ENCODE data around the gene CHST11.

Gene CHST11

GRCh38 chr12:104751120-104751519 is 294.4 kb downstream of the CHST11 start:
- DNase-seq (ENCODE audit: low read depth), result no peak
- TF ChIP-seq CTCF (IDR thresholded peaks at IDR 0.05; ENCODE audit: control insufficient read depth, extremely low read depth, insufficient read depth), result no peak
- H3K4me3 ChIP-seq (ENCODE audit: low read depth, low read length), result no peak overlapping the region

- no peak for DNase-seq (ENCODE audit: low read depth)
- no peak for TF ChIP-seq CTCF (IDR thresholded peaks at IDR 0.05; ENCODE audit: control insufficient read depth, extremely low read depth, insufficient read depth)
- H3K4me3 ChIP-seq (ENCODE audit: low read depth, low read length), result no peak overlapping the region
Observed at GRCh38 chr12:104751594-104751993, 294.8 kb downstream of the CHST11 start.

- H3K4me3 ChIP-seq (ENCODE audit: low read depth, low read length), result no peak overlapping the region
- no peak for DNase-seq (ENCODE audit: low read depth)
- no peak for TF ChIP-seq CTCF (IDR thresholded peaks at IDR 0.05; ENCODE audit: control insufficient read depth, extremely low read depth, insufficient read depth)
Observed at GRCh38 chr12:104752016-104752415, 295.3 kb downstream of the CHST11 start.

GRCh38 chr12:104752881-104753280 is 296.1 kb downstream of the CHST11 start:
- TF ChIP-seq CTCF (IDR thresholded peaks at IDR 0.05; ENCODE audit: control insufficient read depth, extremely low read depth, insufficient read depth), result no peak
- DNase-seq (ENCODE audit: low read depth), result no peak
- H3K4me3 ChIP-seq (ENCODE audit: low read depth, low read length), result no peak overlapping the region

GRCh38 chr12:104756901-104757300 is 300.2 kb downstream of the CHST11 start:
- no peak overlapping the region for H3K4me3 ChIP-seq (ENCODE audit: low read depth, low read length)
- no peak for DNase-seq (ENCODE audit: low read depth)
- TF ChIP-seq CTCF (IDR thresholded peaks at IDR 0.05; ENCODE audit: control insufficient read depth, extremely low read depth, insufficient read depth), result no peak

GRCh38 chr12:104758771-104759170 is 302.0 kb downstream of the CHST11 start:
- no peak for TF ChIP-seq CTCF (IDR thresholded peaks at IDR 0.05; ENCODE audit: control insufficient read depth, extremely low read depth, insufficient read depth)
- H3K4me3 ChIP-seq (ENCODE audit: low read depth, low read length), result no peak overlapping the region
- no peak for DNase-seq (ENCODE audit: low read depth)

GRCh38 chr12:104761091-104761490 is 304.3 kb downstream of the CHST11 start:
- no peak for TF ChIP-seq CTCF (IDR thresholded peaks at IDR 0.05; ENCODE audit: control insufficient read depth, extremely low read depth, insufficient read depth)
- DNase-seq (ENCODE audit: low read depth), result no peak
- H3K4me3 ChIP-seq (ENCODE audit: low read depth, low read length), result no peak overlapping the region
